ENCODE results near the gene OR13C2.

DNA sequence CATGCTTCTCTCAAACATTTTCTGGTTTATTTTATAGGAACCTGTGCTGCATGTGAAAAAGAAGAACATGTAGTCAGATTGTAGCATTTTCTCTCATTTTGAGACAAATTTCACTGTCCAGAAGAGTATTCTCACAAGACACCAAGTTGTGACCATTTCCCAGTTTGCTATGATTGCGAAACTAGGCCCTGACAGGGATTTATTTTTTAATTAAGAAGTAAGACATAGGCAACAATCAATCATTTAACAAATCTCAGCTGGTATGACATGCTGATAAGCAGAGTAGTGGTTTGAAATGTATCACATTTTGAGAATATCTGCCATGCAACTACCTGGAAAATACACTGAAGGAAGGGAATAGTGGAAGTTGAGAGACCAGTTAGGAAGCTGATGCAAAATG is 24.9 kb downstream of the OR13C2 start:
- TF ChIP-seq, protein P1, sequence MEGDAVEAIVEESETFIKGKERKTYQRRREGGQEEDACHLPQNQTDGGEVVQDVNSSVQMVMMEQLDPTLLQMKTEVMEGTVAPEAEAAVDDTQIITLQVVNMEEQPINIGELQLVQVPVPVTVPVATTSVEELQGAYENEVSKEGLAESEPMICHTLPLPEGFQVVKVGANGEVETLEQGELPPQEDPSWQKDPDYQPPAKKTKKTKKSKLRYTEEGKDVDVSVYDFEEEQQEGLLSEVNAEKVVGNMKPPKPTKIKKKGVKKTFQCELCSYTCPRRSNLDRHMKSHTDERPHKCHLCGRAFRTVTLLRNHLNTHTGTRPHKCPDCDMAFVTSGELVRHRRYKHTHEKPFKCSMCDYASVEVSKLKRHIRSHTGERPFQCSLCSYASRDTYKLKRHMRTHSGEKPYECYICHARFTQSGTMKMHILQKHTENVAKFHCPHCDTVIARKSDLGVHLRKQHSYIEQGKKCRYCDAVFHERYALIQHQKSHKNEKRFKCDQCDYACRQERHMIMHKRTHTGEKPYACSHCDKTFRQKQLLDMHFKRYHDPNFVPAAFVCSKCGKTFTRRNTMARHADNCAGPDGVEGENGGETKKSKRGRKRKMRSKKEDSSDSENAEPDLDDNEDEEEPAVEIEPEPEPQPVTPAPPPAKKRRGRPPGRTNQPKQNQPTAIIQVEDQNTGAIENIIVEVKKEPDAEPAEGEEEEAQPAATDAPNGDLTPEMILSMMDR (conservative IDR thresholded peaks at IDR 0.05; ENCODE audit: low read length) = no peak
- TF ChIP-seq EZH2phosphoT487 (IDR thresholded peaks at IDR 0.05; ENCODE audit: borderline replicate concordance) = no peak

Measured in Loucy (cell line).